Hypothalamus (tissue), 51 donors: ENCODE data around the gene MYH7B.

Experiments
- DNase-seq, 51 donors: peaks; one replicate each; lab custom pipeline; 2025; lab: John Stamatoyannopoulos, UW

The MYH7B gene

DNA sequence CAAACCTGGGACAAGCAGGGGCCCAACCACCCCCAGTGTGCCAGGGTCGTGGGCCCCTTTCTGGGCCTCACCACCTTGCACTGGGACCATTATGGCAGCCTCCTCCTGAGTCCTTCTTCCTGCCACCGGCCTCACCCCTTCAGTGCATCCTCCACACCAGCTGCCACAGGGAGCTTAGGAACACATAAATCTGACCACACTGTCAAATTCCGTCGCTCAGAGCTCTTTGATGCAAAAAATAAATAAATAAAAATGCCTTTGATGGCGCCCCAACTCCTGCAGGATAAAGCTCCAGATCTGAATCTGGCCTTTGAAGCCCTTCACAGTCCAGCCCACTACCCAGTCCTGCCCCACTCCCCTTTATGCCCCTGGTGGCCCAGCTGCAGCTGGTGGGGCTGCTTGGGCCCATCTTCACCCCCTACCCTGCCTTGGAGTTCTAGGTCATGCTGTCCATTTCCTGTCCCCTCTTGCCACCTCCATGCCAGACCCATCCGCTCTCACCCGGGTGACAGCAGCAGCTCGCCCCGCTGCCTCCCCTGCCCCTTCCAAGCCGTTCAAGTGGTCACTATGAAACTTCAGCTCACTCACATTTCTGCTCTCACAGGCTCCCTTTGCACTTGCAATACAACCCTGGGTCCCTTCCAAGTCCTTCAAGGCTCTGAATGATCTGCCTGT, 16.0 kb downstream of the MYH7B start:
- no peak for DNase-seq

DNA sequence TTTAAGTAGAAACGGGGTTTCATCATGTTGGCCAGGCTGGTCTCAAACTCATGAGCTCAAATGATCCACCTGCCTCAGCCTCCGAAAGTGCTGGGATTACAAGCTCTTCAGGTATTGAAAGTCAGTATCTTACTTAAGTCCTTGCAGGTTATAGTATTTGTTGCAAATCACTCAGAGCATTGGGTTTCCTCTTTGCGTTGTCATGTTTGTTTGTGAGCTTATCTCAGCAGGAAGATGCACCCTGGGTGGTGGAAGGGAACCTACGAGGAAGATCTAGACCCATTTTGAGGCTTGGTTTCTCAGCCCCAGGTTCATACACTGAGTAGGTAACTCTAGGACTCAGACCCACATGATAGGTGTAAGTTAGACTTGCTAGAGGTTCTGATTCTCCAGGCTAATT, 18.6 kb downstream of the MYH7B start:
- DNase-seq = no peak

DNA sequence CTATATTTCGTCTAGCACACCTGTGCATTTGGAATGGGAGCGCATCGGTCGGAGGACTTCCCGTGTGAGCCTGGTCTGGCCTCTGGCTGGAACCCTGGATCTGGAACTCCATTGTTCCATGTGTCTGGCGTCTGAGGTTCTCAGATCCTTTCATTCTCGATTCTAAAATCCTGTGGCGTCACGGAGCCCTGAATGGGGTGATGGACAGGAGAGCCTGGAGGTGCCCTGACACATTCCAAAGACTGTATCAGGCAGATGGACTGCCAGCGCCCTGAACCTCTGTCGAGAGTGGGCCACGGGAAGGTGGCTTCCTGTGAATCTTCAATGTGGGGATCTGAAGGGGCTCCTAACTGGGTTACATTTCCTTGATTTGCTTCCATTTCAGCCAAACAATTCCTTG, 20.6 kb downstream of the MYH7B start:
- no peak for DNase-seq

DNA sequence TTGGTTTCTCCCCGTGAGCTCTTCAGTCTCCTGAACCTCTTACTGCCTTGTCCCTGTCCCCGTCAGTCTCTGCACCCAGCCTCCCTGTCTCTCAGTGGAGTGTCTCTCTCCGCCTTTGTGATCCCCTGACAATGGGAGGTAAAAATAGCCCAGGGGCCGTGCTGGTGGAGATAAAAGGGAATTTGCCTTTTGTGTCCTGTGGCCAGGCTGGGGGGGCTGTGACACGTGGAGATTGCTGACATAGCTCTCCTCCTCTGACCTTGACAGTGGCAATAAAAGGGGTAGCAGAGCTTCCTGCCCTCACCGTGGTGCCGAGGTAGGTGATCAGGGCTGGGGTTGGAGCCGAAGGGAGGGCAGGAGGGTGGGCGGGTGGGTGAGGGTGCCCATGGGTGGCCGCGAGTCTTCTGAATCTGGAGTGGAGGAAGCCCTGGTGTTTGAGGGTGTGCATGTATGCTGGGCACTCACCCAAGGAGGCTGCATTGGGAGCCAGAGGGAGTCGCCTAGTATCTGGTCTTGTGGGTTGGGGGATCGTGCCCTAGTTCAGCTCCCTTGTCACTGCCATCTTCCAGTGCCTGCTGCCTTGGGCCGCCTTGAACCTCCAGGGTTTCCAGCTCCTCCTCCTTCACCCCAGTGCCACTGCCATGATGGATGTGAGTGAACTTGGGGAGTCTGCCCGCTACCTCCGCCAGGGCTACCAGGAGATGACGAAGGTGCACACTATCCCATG, 21.9 kb downstream of the MYH7B start:
- no peak for DNase-seq

DNA sequence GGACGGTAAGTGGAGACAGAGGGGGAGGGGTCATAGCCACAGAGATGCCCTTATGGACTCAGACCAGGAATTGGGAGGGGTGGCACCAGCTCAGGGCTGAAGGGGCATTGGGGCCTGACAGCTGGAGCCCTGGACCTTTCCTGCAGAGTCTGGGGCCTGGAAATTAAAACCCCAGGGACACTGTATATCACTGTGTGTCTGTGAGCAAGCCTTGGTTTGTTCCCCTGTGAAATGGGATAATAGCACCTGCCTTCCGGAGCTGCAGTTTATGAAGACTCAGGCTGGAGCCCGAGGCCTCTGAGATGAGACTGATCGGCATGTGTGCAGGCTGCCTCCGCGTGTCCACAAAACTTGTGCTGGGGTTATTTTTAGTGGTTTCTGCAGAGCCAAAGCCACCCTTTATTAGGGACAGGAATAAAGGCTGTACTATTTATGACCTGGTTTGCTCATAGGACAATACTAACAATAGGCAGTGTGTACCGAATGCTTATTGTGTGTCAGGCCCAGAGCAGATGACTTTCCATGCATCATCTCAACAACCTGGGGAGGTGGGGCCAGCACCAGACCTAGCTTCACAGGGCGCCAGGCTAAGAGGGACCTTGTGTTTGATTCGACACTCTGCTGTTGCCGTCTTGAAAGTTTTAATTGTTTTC, 22.6 kb downstream of the MYH7B start:
- no peak for DNase-seq

DNA sequence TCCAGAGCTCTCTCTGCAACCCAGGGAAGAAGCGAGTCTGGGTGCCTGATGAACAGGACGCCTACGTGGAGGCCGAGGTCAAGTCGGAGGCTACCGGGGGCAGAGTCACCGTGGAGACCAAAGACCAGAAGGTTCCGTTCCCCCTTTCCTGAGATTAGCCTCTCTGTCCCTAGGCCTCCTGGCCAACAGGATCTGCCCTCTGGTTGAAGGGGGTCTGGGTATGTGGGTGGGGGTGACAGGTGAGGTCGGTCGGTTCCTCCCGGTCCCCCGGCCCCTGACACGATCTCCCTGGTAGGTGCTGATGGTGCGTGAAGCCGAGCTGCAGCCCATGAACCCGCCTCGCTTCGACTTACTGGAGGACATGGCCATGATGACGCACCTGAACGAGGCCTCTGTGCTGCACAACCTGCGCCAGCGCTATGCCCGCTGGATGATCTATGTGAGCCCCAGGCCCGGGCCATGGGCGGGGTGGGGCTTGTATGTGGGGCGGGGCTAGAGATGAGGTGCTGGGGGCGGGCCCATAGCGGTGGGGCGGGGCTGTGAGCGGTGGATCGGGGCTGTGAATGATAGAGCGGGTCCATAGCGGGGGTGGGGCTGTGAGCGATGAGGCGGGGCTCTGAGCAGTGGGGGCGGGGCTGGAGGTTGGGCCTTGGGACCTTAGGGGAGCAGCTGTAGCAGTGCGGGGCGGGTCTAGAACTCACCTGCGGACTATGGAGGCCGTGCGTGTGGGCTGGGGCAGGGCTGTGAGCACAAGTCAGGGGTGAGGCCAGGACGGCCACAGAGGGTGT, 23.9 kb downstream of the MYH7B start:
- no peak for DNase-seq

DNA sequence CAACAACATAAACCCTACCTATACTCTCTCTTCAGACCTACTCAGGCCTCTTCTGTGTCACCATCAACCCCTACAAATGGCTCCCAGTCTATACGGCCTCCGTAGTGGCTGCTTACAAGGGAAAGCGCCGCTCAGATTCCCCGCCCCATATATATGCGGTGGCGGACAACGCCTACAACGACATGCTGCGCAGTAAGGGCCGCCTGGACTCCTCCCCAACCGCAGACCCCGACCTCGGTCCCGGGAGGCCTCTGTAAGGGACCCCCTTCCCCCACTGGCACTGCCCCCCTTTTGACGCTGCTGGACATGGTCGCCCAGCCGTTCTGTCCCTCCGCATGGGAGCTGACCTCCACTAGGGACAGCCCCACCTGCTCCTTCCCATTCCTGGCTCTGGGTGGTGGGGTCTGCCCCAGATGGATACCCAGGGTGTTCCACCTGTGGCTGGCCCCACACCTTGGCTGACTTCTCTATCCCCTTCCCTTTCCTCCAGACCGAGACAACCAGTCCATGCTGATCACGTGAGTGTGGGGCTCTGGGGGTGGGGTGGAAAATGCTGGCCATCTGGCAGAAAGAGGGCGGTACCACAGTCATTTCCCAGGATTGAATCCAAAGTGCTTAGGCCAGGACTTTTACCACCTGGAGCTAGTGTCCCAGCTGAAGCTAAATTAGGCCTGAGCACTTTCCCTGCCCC, 25.0 kb downstream of the MYH7B start:
- DNase-seq = no peak

DNA sequence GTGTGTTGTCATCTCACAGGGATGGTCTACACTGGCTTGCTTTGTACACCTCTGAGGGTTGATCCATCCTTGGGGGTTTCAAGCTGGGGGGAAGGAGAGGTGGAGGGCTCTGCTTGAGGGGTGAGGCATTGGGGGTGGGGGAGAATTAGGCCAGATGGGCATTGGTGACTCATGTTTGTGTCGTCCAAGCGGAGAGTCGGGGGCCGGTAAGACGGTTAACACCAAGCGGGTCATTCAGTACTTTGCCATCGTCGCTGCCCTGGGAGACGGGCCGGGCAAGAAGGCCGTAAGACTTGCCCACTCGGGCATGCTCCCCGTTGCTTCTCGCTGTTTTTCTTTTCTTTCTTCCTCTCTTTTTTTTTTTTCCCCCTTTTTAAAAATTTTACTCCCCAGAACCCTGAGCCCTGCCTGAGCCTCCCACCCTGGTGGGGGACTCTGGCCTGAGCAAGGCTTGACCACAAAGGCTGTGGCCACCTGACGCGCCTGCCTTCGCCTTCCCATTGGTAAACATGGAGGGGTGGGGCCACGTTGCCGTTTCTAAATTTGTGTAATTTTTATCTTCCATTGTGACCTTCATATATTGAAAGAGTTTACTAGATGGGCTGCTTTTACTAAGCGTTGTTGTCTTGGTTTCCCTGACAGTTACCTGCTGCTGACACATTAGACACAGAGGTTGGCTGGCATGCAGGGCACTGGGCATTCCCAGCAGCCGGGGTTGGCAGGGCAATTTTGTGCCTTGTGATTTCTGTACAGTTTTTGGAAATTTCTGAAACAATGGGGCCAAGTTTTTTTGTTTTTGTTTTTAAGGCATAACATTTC, 26.8 kb downstream of the MYH7B start:
- no peak for DNase-seq

DNA sequence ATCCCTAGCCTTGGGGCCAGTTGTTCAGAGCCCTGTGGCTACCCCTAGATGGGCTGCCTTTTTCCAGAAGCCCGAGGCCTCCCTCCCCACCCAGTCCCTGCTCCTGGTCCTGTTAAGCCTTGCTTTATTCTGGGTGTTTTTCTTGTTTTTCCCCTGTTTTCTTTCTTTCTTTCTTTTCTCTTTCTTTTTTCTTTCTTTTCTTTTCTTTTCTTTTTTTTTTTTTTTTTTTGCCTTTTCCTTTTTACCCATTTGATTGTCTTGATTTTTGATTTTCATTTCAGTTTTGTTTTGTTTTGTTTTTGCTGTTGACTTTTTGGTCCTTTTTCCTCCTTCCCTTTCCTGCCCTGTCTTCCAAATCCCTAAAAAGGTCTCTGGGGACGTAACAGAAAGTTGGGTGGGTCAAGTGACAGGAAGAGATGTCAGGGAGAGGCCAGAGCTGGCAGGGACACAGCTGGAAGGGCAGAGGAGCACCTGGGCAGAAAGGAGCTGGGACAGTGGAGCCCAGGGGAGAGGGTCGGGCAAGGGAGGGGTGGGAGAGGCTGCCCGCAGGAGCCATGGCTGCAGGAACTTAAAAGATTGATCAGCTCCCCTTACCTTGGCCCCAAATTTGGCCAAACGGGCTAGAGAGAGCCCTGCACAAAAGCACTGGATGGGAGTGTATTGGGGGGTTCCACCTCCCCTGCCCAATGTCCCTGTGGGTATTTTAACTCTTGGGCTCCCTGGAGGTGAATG, 27.6 kb downstream of the MYH7B start:
- DNase-seq = no peak

DNA sequence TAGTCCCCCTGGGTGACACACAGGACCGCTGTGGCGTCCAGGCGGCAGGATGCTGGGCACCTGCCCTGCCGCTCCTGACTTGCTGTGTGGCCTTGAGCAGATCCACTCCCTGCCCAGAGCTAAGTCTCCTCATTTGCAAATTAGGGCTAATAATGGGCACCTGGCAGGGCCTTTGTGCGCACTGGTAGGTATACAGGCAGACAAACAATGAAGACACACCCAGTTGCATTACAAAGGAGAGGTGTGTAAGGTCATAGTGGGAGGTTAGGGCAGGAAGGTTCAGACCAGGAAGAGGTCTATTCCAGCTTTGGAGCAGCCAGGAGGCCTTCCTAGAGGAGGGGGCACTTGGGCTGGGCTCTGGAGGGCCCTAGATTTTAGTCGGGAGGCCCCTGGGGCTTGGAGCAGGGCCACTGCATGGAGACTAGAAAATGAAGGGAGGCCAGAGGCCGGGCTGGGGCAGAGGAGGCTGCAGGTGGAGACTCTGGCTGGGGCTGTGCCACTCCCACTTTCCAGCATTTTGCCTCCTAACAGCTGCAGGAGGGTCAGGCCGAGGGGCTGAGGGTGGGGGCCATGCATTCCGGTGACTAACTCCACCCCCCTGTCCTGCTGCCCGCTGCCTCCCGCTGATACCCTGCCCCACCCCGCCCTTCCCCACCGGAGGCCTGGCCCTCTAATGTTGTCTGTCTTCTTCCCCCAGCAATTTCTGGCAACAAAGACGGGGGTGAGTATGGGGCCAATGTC, 28.5 kb downstream of the MYH7B start:
- DNase-seq = no peak

DNA sequence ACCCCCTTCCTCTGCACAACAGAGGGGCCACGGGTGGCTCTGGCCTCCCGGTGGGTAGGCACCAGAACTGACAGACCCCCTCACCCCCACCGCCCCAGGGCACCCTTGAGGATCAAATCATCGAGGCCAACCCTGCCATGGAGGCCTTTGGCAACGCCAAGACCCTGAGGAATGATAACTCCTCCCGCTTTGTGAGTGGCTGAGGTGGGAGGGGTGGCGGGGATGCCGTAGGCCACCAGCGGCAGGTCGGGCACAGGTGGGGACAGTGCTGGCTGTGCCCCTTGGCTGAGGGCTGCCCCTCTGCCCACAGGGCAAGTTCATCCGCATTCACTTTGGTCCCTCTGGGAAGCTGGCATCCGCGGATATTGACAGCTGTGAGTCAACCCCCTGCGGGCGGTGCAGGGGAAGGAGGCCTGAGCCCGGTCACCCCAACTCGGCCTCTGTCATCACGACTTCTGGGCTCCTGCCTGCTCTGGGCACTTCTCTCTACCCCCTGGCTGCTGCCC, 29.1 kb downstream of the MYH7B start:
- no peak for DNase-seq

DNA sequence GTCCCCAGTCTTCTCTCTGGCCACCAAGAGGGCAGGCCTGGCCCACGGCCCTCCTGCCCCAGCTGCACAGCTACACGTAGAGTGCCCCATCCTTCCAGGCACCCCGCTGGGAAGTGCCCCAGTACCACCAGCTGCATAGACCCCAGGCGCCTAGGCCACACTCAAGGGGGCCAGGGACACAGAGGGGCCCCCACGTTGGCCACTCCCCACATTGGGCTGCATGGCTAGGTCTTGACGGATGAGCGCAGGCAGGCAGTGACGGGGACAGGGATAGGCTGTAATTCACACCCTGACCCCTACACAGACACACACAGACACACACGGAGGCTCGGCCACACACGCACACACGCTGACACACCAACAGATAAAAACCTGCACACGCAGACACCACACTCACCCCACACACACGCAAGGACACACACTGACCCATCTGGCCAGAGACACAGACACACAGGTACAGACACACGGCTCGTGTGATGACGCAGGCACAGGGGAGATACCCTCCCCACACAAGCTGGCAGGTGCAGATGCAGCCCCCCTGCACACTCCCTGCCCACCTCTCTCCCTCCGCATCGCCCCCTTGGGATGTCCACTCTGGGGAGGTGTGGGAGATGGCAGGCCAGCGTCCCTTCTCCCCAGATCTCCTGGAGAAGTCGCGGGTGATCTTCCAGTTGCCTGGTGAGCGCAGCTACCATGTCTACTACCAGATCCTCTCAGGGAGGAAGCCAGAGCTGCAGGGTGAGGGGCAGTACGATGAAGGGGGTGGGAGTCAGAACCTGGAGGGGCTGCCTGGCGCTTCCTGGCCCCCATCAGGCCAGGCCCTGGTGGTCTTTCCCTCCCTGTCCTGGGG, 30.0 kb downstream of the MYH7B start:
- no peak for DNase-seq

DNA sequence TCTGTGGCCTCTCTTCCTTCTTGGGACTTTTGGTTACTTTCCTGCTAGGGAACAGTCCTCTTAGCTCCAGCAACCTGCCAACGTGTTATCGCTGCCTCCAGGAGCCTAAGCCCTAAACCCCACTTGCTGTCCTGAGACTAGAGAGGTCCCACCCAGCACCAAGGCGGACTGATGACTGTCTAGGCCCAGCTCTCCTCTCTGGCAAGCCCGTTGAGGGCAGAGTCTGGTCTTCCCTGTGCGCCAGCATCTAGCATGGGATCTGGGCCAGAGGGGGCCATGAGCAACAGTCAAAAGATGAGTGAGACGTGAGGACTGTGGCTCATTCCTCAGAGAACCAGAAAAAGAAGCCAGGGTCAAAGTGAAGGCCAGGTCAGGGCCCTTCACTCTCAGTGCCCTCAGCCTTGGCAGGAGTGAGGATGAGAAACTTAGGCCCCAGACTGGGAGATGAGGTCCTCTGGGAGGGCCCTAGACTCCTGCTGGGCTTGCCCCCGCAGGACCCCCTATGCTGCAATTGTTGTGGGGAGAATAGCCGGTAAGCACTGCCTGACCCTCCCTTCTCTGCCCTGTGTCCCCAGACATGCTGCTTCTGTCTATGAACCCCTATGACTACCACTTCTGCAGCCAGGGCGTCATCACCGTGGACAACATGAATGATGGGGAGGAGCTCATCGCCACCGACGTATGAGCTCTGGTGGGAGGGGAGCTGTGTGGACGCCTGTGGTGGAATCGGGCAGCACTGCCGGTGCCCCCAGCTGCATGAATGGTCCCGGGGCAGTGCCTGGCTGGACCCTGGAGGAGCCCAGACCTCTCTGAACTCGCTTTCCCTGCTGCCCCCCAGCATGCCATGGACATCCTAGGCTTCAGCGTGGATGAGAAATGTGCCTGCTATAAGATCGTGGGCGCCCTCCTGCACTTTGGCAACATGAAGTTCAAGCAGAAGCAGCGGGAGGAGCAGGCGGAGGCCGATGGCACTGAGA, 30.9 kb downstream of the MYH7B start:
- DNase-seq = no peak

DNA sequence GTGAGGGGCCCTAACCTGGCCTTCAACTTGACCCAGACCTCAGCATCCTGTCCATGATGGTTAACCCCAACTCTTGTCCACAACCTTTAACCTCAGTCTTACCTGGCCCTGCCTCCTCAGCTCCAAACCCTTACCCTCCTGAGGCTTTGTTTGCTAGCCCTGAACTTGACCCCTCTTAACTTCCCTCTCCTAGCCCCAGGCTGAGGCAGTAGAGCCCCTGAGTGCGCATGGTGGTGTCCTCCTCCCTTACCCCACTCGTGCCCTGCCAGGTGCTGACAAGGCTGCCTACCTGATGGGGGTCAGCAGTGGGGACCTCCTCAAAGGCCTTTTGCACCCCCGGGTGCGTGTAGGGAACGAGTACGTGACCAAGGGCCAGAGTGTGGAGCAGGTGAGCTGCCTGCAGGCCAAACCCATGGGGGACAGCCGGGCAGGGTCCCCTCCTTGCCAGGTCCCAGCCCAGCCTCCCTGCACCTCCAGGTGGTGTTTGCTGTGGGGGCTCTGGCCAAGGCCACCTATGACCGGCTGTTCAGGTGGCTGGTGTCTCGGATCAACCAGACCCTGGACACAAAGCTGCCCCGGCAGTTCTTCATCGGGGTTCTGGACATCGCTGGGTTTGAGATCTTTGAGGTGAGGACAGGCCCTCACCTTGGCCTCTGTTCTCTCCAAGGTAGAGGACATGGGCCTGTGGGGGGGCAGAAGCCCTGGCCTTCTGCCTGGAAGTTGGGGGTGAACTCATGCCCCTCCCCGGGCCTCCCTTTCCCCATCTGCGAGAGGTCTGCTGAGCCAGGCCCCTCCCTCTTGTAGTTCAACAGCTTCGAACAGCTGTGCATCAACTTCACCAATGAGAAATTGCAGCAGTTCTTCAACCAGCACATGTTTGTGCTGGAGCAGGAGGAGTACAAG, 31.9 kb downstream of the MYH7B start:
- DNase-seq = no peak

DNA sequence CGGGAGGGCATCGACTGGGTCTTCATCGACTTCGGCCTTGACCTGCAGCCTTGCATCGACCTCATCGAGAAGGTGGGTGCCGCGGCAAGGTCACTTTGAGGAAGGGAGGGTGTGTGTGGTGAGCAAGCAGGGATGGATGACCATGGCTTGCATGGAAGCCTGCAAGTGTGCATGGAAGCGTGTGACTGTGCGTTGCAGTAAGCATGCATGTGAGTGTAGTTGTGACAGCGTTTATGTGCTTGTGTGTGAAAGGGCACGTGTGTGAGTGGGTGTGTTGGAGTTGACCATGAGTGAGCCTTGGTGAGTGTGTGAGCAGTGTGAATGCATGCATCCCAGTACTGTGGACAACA, 32.5 kb downstream of the MYH7B start:
- DNase-seq = peak in 2 of 51 donors; percentile 13 to 28
